Nasal cavity respiratory epithelium epithelial cell of viscerocranial mucosa (primary cell): Measurements from ENCODE around the gene COQ7. TPM values are rescaled to one million over a fixed set of nuclear protein-coding genes. Genes with fewer than 3 reads are reported as not detected.

ENCODE experiments used
- total RNA-seq: library from RNA; depleted of rRNA; stranded (reverse); fragments of >200 nt; gene quantifications from 2 replicates; pipeline ENCODE4 v1.2.3, GENCODE V29; 2014

COQ7 gene
- total RNA-seq: 17.1 and 25.1 TPM in 2 replicates

DNA sequence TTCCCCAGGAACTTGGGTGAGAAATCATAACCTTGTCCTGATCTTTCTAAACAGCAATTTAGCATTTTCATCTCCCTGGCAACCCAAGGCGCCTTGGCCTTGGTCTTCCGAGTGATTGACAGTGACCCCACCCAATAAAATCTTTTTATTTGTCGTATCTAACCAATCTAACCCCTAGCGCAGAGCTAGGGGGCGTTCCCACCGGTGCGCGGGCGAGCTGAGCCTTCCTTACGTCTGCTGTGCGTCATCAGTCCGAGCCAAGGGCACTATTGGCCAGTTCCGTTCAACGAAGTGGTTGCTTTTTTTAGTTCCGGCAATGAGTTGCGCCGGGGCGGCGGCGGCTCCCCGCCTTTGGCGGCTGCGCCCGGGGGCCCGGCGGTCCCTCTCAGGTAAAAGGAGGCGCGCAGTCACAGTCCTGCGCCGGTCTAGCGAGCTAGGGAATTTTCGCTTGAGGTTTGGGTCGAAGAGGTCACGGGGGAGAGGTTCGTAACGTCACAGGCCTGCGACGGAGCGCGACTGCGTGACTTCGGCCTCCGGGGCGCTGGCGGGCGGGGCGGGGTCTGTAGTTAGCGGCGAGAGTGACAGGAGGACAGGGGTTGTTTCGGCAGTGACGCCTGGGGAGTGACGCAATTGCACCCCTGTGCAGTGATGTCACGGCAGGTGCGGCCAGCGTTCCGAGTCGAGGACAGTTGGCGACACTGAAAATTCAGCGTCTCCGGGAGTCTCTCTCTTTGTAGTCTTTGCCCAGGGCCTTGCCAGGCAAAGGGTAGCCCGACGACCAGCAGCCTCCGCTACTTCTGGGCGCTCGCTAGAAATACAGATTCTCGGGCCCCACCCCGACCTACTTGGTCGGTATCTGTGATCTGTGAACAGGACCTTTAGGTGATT lies at the start of gene COQ7:
COQ7 (plus strand) TSS at position 266 of the 888 bp plus-strand sequence; CDS start at position 317, 51 bp downstream.

DNA sequence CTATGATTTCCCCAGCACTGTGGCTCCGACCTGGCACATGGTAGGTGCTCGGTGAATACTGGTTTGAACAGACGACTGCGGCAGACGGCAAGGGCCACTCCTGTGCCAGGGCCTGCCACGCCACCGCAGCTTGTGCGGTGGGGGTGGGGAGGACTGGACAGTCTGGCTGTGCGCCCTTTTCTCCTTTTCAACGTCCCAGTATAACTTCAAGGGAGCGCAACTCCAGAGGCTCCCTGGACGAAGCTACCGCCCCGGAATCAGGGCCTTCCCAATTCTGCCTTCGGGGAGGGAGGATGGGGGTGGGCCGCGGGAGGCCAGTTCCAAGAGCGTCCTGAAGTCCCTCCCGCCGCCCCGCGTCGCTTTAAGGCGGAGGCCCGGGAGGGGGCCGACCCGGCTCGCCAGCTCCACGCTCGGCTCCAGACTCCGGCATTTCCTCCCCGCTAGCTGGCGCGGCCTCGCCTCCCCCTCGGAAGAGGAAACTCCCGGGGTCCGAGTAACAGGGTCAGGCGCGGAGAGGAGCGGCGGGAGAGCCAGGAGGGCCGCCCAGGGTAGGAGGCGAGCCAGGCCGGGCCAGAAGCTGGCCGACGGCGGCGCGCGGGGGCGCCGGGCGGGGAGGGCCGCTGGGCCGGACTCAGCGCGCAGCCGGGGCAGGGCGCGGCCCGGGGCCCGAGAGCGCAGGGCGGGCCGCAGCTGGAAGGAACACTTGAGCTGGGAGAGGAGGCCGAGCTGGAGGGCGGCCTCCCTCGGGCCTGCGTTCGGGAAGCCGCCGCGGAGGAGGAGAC lies 46.4 kb downstream of the COQ7 start, which contains the start of gene ITPRIPL2:
ITPRIPL2 (plus strand) TSS at position 388 of the 782 bp plus-strand sequence. CDS start 498 bp downstream, outside the sequence.

Other genes starting within 250 kb of the COQ7 start
- 111 and 154 TPM in 2 replicates for gene SMG1, start 141.2 kb upstream of the COQ7 start, total RNA-seq
- 4.1 and 5.5 TPM in 2 replicates for gene TMC7, start 83.7 kb upstream of the COQ7 start, total RNA-seq
- 18.5 and 43.1 TPM in 2 replicates for gene ITPRIPL2, start 46.4 kb downstream of the COQ7 start, total RNA-seq
- 0.34 and 3.3 TPM in 2 replicates for gene SYT17, start 100.6 kb downstream of the COQ7 start, total RNA-seq
- not detected in 2 replicates for gene CLEC19A, start 218.1 kb downstream of the COQ7 start, total RNA-seq